Measurements from ENCODE around the gene DSCAML1. TPM values are rescaled to one million over a fixed set of nuclear protein-coding genes. Genes with fewer than 3 reads are reported as not detected.

The DSCAML1 gene
- total RNA-seq, 1 experiment from 2014 or later: 0.15 TPM

DNA sequence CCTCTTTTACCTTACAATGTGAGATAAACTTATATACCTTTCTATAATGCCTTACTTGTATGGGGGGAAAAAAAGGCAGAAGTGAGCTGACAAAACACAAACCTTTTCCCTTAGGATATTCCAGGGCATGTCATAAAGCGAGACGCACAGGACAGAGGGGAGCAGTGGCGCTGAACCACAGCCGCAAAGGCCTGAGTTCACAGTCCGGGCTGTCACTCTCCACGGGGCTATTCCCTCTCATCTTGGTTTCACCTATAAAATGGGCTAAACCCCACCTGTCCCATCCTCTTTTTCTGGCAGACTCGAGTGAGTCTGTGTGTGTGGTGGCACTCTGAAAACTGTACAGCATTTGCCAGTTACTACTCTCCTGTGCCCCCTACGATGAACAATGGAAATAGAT, 41.9 kb upstream of the DSCAML1 start:
- H3K36me3 Mint-ChIP-seq (ENCODE audit: insufficient read depth in 1 of 3, low read depth in 3 of 3): peaks cover 0 to 10% (median 0%) of the 10 kb centered on the region in 3 experiments; a peak in 2 of 7 replicates
- no peak overlapping the region for H2AFZ ChIP-seq (ENCODE audit: low read length)
- no CpG with 5 or more reads among the region's 8 CpGs for WGBS (ENCODE audit: extremely low coverage, insufficient read length, low lambda C conversion rate)

More for the DNA sequence above, 41.9 kb upstream of the DSCAML1 start:
- Histone ChIP-seq H4K20me1 (ENCODE audit: control insufficient read depth, insufficient read depth, insufficient read length) (peaks cover 2% of the 10 kb centered on the region), H3K4me1 (ENCODE audit: insufficient read depth, low read length) (no peaks in the 10 kb centered on the region), H3K9ac (ENCODE audit: extremely low read depth, insufficient read length, low read length) (no peak overlapping the region), H2BK5ac (ENCODE audit: insufficient read length, low read length) (no peak overlapping the region), H3K9me3 (ENCODE audit: control insufficient read depth, low read depth, low read length) (no peaks in the 10 kb centered on the region), H2BK12ac (ENCODE audit: insufficient read length, low read depth, low read length) (no peak overlapping the region), H4K5ac (ENCODE audit: insufficient read length, low read depth, low read length) (no peak overlapping the region), H3T11ph (ENCODE audit: low read length) (no peak overlapping the region), H3K4me2 (ENCODE audit: insufficient read depth, insufficient read length, low read length) (no peak overlapping the region), H2BK20ac (ENCODE audit: low read depth, low read length, poor library complexity, severe bottlenecking) (no peak overlapping the region), H3K79me2 (ENCODE audit: insufficient read depth, low read length) (no peaks in the 10 kb centered on the region), H3K23ac (ENCODE audit: insufficient read length, low read depth, low read length) (no peak overlapping the region), H3K4ac (ENCODE audit: low read depth, low read length) (no peak overlapping the region), H4K8ac (replicated peaks; ENCODE audit: insufficient read length, low read depth, low read length) (no peak overlapping the region), H3K79me1 (ENCODE audit: insufficient read depth, low read depth, low read length, poor library complexity, severe bottlenecking) (no peaks in the 10 kb centered on the region), H3K14ac (ENCODE audit: insufficient read depth, low read length) (no peak overlapping the region), H3K27ac (ENCODE audit: insufficient read length, low read depth, low read length) (no peak overlapping the region), H4K91ac (ENCODE audit: insufficient read length, low read depth, low read length) (no peak overlapping the region), H3K18ac (ENCODE audit: insufficient read length, low read depth, low read length) (no peak overlapping the region), H2BK120ac (ENCODE audit: low read depth, low read length, poor library complexity, severe bottlenecking) (no peak overlapping the region), H3K27me3 (ENCODE audit: insufficient read depth, low read length) (no peaks in the 10 kb centered on the region), H2AK5ac (ENCODE audit: insufficient read length, low read length) (no peak overlapping the region), H3K23me2 (ENCODE audit: insufficient read length, low read depth, low read length, poor library complexity, severe bottlenecking) (no peaks in the 10 kb centered on the region), H3K56ac (ENCODE audit: insufficient read length, low read depth, low read length) (no peak overlapping the region), H2BK15ac (ENCODE audit: low read depth, low read length) (no peak overlapping the region)
- peak; percentile 12 for DNase-seq
- H3K27me3 Mint-ChIP-seq (ENCODE audit: low read depth): peaks cover 3% of the 10 kb centered on the region
- TF ChIP-seq, protein P1, sequence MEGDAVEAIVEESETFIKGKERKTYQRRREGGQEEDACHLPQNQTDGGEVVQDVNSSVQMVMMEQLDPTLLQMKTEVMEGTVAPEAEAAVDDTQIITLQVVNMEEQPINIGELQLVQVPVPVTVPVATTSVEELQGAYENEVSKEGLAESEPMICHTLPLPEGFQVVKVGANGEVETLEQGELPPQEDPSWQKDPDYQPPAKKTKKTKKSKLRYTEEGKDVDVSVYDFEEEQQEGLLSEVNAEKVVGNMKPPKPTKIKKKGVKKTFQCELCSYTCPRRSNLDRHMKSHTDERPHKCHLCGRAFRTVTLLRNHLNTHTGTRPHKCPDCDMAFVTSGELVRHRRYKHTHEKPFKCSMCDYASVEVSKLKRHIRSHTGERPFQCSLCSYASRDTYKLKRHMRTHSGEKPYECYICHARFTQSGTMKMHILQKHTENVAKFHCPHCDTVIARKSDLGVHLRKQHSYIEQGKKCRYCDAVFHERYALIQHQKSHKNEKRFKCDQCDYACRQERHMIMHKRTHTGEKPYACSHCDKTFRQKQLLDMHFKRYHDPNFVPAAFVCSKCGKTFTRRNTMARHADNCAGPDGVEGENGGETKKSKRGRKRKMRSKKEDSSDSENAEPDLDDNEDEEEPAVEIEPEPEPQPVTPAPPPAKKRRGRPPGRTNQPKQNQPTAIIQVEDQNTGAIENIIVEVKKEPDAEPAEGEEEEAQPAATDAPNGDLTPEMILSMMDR (conservative IDR thresholded peaks at IDR 0.05): no peak
- no peaks in the 10 kb centered on the region for H3K9me3 Mint-ChIP-seq
- no peak overlapping the region for H3K27ac Mint-ChIP-seq
- no peak overlapping the region for H3K4me3 Mint-ChIP-seq
- H3K4me1 Mint-ChIP-seq: peaks cover 14 to 15% of the 10 kb centered on the region in 2 experiments

Measured in H9 (cell line).